Pancreas (tissue), 10 donors: ENCODE measurements around the gene OPA1. TPM values are rescaled to one million over a fixed set of nuclear protein-coding genes. Genes with fewer than 3 reads are reported as not detected.
A peak's percentile ranks its signal among the peaks of the same experiment; 100 is the strongest.

ENCODE experiments used
- ATAC-seq, 4 donors: fragments of 200-7000 bp; cut with Tn5 transposase; one replicate each; pipeline versions ENCODE4 v1.8.0 to v1.9.1; 2020; ENCODE audit warnings: mild to moderate bottlenecking in 4 of 4, moderate library complexity in 4 of 4
- DNase-seq, 6 donors: peaks; one replicate each; pipeline ENCODE4 v3.0.0-alpha.2; 2020
- FAIRE-seq: peaks from 2 replicates; lab custom pipeline; 2012; peaks lifted over from hg19 to GRCh38; lab: Jason Lieb, UNC
- H3K27ac ChIP-seq, 4 donors: fragments of 200-600 bp; sonication (generic); 1 replicate in 3 of 4; 2 replicates in 1 of 4; pipeline versions ENCODE4 v1.5.0 to v1.8.0; 2020
- H3K27me3 ChIP-seq, 4 donors: fragments of 200-600 bp; one replicate each; pipeline ENCODE4 v1.8.0; 2021
- H3K36me3 ChIP-seq, 3 donors: fragments of 200-600 bp; sonication (generic) in 1 of 3; one replicate each; pipeline versions ENCODE4 v1.5.0 to v1.8.0; 2020 to 2021
- H3K4me1 ChIP-seq, 3 donors: fragments of 200-600 bp; one replicate each; pipeline ENCODE4 v1.8.0; 2021
- H3K4me3 ChIP-seq, 4 donors: fragments of 200-600 bp; sonication (generic) in 2 of 4; one replicate each; pipeline versions ENCODE4 v1.5.0 to v1.8.0; 2020 to 2021
- H3K9me3 ChIP-seq, 4 donors: fragments of 200-600 bp; one replicate each; pipeline ENCODE4 v1.8.0; 2021
- WGBS, 2 donors: extraction: QIAGEN DNeasy Blood & Tissue Kit; methylation state at CpG; one replicate each; pipeline ENCODE4 v1.1.7; 2013; 5-methylcytosine and 5-hydroxymethylcytosine counted together
- intact Hi-C, 3 donors: fragments of 100-400 bp; cut with DNase I; formaldehyde crosslinking; loops; one replicate each; pipeline versions ENCODE4 v1.11.1 to v1.14.2; 2022
- polyA plus RNA-seq, 2 donors: library from polyadenylated mRNA; stranded (reverse); fragments of 200-250 nt; gene quantifications; one replicate each; pipeline ENCODE4 v1.2.3, GENCODE V29; 2013
- total RNA-seq, 6 donors: library from RNA; stranded (reverse); fragmentation: NEBNext Ultra II Directional in 4 of 6; extraction: Animal tissue kit (Norgen Biotek cat#: 25700) in 4 of 6; gene quantifications; one replicate each; pipeline versions ENCODE4 v1.2.1 to v1.2.4, GENCODE V29; 2021 to 2023
- TF ChIP-seq, protein P1 (sequence below), 4 donors: fragments of 200-600 bp; sonication (generic) in 3 of 4; IDR thresholded peaks; one replicate each; pipeline versions ENCODE4 v1.5.0 to v1.8.0; 2021; ENCODE audit warnings: antibody characterized with exemption in 4 of 4
- donor health status: healthy with polysubstance abuse.
- donor health status: DM: no; HTN: no; CAD: no; lungs with moderate emphysema.
- donor health status: DM: no; HTN: no; CAD: no.
- donor health status: control.
- donor health status: control.
- donor health status: Bipolar disorder and iron deficiency.
- donor health status: DM: yes; HTN: yes; CAD: no.
- donor health status: DM: no; HTN: no; CAD: no.
- donor health status: DM: no; HTN: no; CAD: no.
- donor health status: DM: yes; HTN: yes; CAD: no.

The OPA1 gene
- total and polyA plus RNA-seq, 8 donors, result 6.3 to 31.7 (median 23.7) TPM

DNA sequence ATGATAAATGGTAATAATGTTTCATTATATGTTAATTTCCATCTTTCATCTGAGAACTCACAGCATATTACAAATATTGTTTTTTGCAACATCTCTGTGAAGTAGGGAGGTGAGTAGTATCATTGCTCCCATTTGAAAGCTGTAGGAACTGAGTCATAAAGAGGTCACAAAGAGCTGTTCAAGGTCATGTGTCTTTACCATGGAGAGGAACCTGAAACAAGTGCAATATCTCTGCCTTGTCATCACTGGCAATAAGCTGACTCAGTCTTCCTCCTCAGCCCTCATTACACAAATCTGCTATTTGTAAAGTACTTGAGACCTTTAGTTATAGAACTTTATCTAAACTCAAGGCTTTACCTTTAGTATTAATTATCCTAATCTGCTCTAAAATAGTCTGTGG, 33.9 kb upstream of the OPA1 start:
- Histone ChIP-seq H3K4me3 (no peak overlapping the region), H3K27ac (no peak overlapping the region), H3K36me3 (no peaks in the 10 kb centered on the region), H3K4me1 (peaks cover 0 to 32% (median 31%) of the 10 kb centered on the region in 3 donors), H3K27me3 (no peaks in the 10 kb centered on the region), H3K9me3 (no peaks in the 10 kb centered on the region)
- intact Hi-C loops, result no loop called here
- no peak for ATAC-seq
- TF ChIP-seq, protein P1, sequence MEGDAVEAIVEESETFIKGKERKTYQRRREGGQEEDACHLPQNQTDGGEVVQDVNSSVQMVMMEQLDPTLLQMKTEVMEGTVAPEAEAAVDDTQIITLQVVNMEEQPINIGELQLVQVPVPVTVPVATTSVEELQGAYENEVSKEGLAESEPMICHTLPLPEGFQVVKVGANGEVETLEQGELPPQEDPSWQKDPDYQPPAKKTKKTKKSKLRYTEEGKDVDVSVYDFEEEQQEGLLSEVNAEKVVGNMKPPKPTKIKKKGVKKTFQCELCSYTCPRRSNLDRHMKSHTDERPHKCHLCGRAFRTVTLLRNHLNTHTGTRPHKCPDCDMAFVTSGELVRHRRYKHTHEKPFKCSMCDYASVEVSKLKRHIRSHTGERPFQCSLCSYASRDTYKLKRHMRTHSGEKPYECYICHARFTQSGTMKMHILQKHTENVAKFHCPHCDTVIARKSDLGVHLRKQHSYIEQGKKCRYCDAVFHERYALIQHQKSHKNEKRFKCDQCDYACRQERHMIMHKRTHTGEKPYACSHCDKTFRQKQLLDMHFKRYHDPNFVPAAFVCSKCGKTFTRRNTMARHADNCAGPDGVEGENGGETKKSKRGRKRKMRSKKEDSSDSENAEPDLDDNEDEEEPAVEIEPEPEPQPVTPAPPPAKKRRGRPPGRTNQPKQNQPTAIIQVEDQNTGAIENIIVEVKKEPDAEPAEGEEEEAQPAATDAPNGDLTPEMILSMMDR (IDR thresholded peaks at IDR 0.05), result no peak
- no peak for FAIRE-seq
- DNase-seq, result no peak

DNA sequence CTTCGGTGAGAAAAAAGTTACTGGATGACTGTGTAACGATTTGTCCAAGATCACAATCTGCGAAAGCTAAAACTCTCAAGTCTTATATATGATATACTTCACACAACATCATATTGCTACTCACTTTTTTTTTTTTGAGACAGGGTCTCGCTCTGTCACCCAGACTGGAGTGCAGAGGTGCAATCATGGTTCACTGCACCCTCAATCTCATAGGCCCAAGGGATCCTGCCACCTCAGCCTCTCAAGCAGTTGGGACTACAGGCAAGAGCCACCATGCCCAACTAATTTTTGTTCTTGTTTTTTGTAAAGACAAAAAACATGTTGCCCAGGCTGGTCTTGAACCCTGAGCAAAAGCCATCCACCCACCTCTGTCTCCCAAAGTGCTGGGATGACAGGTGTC, 32.9 kb upstream of the OPA1 start:
- FAIRE-seq, result no peak
- Histone ChIP-seq H3K4me3 (no peak overlapping the region), H3K27me3 (no peaks in the 10 kb centered on the region), H3K9me3 (no peaks in the 10 kb centered on the region), H3K4me1 (peaks cover 0 to 32% (median 29%) of the 10 kb centered on the region in 3 donors), H3K27ac (no peak overlapping the region), H3K36me3 (no peaks in the 10 kb centered on the region)
- ATAC-seq, result no peak
- intact Hi-C loops, result loop anchor here in 1 of 3 donors (5.0 kb wide), 1 partner anchor 98 kb away; no protein-coding TSS in a partner anchor
- WGBS, 2 donors, result 87 to 95% methylated on average over 4 of the region's 4 CpGs
- no peak for DNase-seq
- TF ChIP-seq, protein P1 (IDR thresholded peaks at IDR 0.05), result no peak

DNA sequence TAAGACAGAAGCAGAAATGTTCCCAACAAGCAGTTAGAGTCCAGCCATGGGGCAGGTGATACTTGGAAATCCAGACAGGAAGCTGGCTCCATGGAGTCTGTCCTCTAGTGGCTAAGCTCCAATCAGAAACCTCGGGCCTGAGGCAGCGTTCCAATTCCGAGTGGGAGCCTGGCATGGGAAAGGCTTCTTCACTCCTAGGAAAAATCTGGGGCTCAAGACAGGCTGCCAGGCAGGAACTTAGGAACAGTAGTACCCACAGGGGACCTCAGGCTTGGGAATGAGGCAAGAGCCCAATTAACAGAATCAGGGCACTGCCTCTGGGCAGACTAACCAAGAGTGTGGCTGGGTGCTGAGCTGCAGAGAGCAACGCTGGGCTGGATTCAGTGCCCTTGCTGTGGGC, 32.1 kb upstream of the OPA1 start:
- Histone ChIP-seq H3K9me3 (no peaks in the 10 kb centered on the region), H3K4me3 (no peak overlapping the region), H3K36me3 (no peaks in the 10 kb centered on the region), H3K27ac (no peak overlapping the region), H3K27me3 (no peaks in the 10 kb centered on the region), H3K4me1 (peaks cover 0 to 32% (median 25%) of the 10 kb centered on the region in 3 donors)
- no peak for ATAC-seq
- WGBS, 2 donors, result 60 to 64% methylated on average over 4 of the region's 4 CpGs
- DNase-seq, result no peak
- intact Hi-C loops, result loop anchor here in 1 of 3 donors (5.0 kb wide), 1 partner anchor 99 kb away; no protein-coding TSS in a partner anchor
- TF ChIP-seq, protein P1 (IDR thresholded peaks at IDR 0.05), result no peak
- no peak for FAIRE-seq

DNA sequence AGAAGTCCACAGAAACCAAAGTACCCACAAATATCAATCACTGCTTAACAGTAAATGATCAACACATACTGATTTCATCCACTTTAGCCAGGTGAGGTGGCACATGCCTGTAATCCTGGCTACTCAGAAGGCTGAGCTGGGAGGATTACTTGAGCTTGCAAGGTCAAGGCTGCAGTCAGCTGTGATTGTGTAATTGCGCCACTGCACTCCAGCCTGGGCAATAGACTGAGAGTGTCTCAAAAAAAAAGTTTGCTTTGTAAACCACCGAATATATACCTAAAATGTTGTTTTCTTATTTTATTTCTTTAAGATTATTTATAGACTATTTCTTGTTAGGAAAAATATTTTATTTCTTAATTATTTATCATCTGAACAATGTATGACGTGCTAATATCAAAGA, 29.6 kb upstream of the OPA1 start:
- no peak overlapping the region for H3K4me3 ChIP-seq
- no peak for FAIRE-seq
- TF ChIP-seq, protein P1 (IDR thresholded peaks at IDR 0.05), result no peak
- H3K36me3 ChIP-seq, result no peaks in the 10 kb centered on the region
- peak in 2 of 6 donors; percentile 27 to 41 for DNase-seq
- H3K27me3 ChIP-seq, result no peaks in the 10 kb centered on the region
- ATAC-seq, result peak; percentile 77 to 91 (median 90)
- peaks cover 0 to 10% (median 10%) of the 10 kb centered on the region in 3 donors for H3K4me1 ChIP-seq
- H3K9me3 ChIP-seq, result no peaks in the 10 kb centered on the region
- peak overlapping the region in 2 of 4 donors; percentile 6 to 10 for H3K27ac ChIP-seq
- intact Hi-C loops, result loop anchor here in 1 of 3 donors (5.0 kb wide), 1 partner anchor 101 kb away; no protein-coding TSS in a partner anchor
- WGBS, 2 donors, result 45 to 54% methylated on average over 3 of the region's 3 CpGs

DNA sequence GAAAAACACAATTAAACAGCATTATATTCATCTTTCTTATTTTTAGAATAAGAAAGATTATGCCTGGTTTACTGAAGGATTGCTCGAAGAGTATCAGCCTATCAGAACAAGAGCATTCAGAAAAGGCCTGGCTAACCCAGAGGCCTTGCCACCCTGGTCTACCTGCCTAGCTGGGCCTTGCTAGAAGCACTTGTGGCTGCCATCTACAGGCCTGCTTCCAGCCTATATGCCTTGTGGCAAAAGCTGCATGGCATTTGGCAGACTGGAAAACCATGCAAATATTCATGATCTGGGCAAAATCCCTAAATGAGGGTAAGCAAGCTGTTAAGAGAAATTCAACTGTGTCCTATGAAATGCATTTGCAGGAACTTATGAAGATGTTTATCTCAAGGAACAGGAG, 29.0 kb upstream of the OPA1 start:
- Histone ChIP-seq H3K4me1 (peaks cover 0 to 9% (median 6%) of the 10 kb centered on the region in 3 donors), H3K4me3 (no peak overlapping the region), H3K36me3 (no peaks in the 10 kb centered on the region), H3K27ac (no peak overlapping the region), H3K27me3 (no peaks in the 10 kb centered on the region), H3K9me3 (no peaks in the 10 kb centered on the region)
- no peak for FAIRE-seq
- 27 to 45% methylated on average over 1 of the region's 1 CpG for WGBS, 2 donors
- peak; percentile 82 to 98 (median 96) for ATAC-seq
- TF ChIP-seq, protein P1 (IDR thresholded peaks at IDR 0.05), result peak in 3 of 4 donors; percentile 12 to 20 (median 16)
- DNase-seq, result peak in 4 of 6 donors; percentile 37 to 60 (median 52)
- intact Hi-C loops, result loop anchor here in 1 of 3 donors (5.0 kb wide), 1 partner anchor 102 kb away; no protein-coding TSS in a partner anchor
